ENCODE data around the gene GALNT9. TPM values are rescaled to one million over a fixed set of nuclear protein-coding genes. Genes with fewer than 3 reads are reported as not detected.

The GALNT9 gene
- polyA plus RNA-seq, 3 donors = not detected

- intact Hi-C loops (cut with micrococcal nuclease) = no loop called here
- 83% methylated on average over 9 of the region's 19 CpGs for WGBS (ENCODE audit: insufficient coverage)
- Histone ChIP-seq H3K4me3 (replicated peaks in 1 of 3; ENCODE audit: low read depth in 2 of 3, low read length in 3 of 3) (no peak overlapping the region), H3K36me3 (replicated peaks in 1 of 2; ENCODE audit: control insufficient read depth in 1 of 2, insufficient read depth in 2 of 2, low read length in 2 of 2) (no peaks in the 10 kb centered on the region), H3K4me1 (ENCODE audit: control insufficient read depth in 1 of 2, insufficient read depth in 2 of 2, low read length in 2 of 2) (no peaks in the 10 kb centered on the region), H2AFZ (ENCODE audit: insufficient read depth, low read depth, low read length, poor library complexity, severe bottlenecking) (no peak overlapping the region), H3K27me3 (ENCODE audit: control insufficient read depth in 2 of 2, insufficient read depth in 2 of 2, low read length in 2 of 2) (no peaks in the 10 kb centered on the region), H3K79me2 (ENCODE audit: insufficient read depth, low read length) (no peaks in the 10 kb centered on the region), H3K4me2 (replicated peaks; ENCODE audit: extremely low read depth, low read length, poor library complexity, severe bottlenecking) (no peak overlapping the region), H3K9ac (ENCODE audit: insufficient read depth, low read length, poor library complexity, severe bottlenecking) (no peak overlapping the region), H4K20me1 (ENCODE audit: insufficient read depth, low read length) (no peaks in the 10 kb centered on the region), H3K9me3 (replicated peaks in 1 of 2; ENCODE audit: control insufficient read depth in 1 of 2, insufficient read depth in 1 of 2, low read length in 2 of 2) (peaks cover 3 to 4% of the 10 kb centered on the region in 2 donors), H3K27ac (ENCODE audit: low read depth in 1 of 2, low read length in 2 of 2) (no peak overlapping the region)
- no peak for TF ChIP-seq CTCF (IDR thresholded peaks at IDR 0.05)
- no peaks in the 10 kb centered on the region for H3K4me1 Mint-ChIP-seq
- peaks cover 5 to 12% (median 7%) of the 10 kb centered on the region in 3 donors for H3K27me3 Mint-ChIP-seq (ENCODE audit: low read depth in 3 of 3)
- H3K4me3 Mint-ChIP-seq = peak overlapping the region in 1 of 2 donors; percentile 43
- DNase-seq = no peak
- H3K36me3 Mint-ChIP-seq = no peaks in the 10 kb centered on the region
- peaks cover 0 to 7% (median 2%) of the 10 kb centered on the region in 7 donors for H3K9me3 Mint-ChIP-seq
- no peak overlapping the region for H3K27ac Mint-ChIP-seq
Measured at GRCh38 chr12:132317233-132317938, 12.0 kb downstream of the GALNT9 start.

GRCh38 chr12:132316497-132317232 is 12.7 kb downstream of the GALNT9 start:
- H3K9me3 Mint-ChIP-seq = peaks cover 2 to 13% (median 4%) of the 10 kb centered on the region in 7 donors
- no peak for DNase-seq
- 77% methylated on average over 13 of the region's 17 CpGs for WGBS (ENCODE audit: insufficient coverage)

More at GRCh38 chr12:132316497-132317232, 12.7 kb downstream of the GALNT9 start:
- H3K4me1 Mint-ChIP-seq = no peaks in the 10 kb centered on the region
- intact Hi-C loops (cut with micrococcal nuclease) = no loop called here
- Histone ChIP-seq H3K4me2 (replicated peaks; ENCODE audit: extremely low read depth, low read length, poor library complexity, severe bottlenecking) (no peak overlapping the region), H3K36me3 (replicated peaks in 1 of 2; ENCODE audit: control insufficient read depth in 1 of 2, insufficient read depth in 2 of 2, low read length in 2 of 2) (no peaks in the 10 kb centered on the region), H3K4me1 (ENCODE audit: control insufficient read depth in 1 of 2, insufficient read depth in 2 of 2, low read length in 2 of 2) (no peaks in the 10 kb centered on the region), H3K27ac (ENCODE audit: low read depth in 1 of 2, low read length in 2 of 2) (no peak overlapping the region), H3K9ac (ENCODE audit: insufficient read depth, low read length, poor library complexity, severe bottlenecking) (no peak overlapping the region), H4K20me1 (ENCODE audit: insufficient read depth, low read length) (no peaks in the 10 kb centered on the region), H2AFZ (ENCODE audit: insufficient read depth, low read depth, low read length, poor library complexity, severe bottlenecking) (no peak overlapping the region), H3K79me2 (ENCODE audit: insufficient read depth, low read length) (no peaks in the 10 kb centered on the region), H3K9me3 (replicated peaks in 1 of 2; ENCODE audit: control insufficient read depth in 1 of 2, insufficient read depth in 1 of 2, low read length in 2 of 2) (peaks cover 9 to 11% of the 10 kb centered on the region in 2 donors), H3K4me3 (replicated peaks in 1 of 3; ENCODE audit: low read depth in 2 of 3, low read length in 3 of 3) (no peak overlapping the region), H3K27me3 (ENCODE audit: control insufficient read depth in 2 of 2, insufficient read depth in 2 of 2, low read length in 2 of 2) (no peaks in the 10 kb centered on the region)
- TF ChIP-seq CTCF (IDR thresholded peaks at IDR 0.05) = no peak
- peaks cover 4 to 11% (median 7%) of the 10 kb centered on the region in 3 donors for H3K27me3 Mint-ChIP-seq (ENCODE audit: low read depth in 3 of 3)
- peak overlapping the region in 1 of 7 donors; percentile 57 for H3K27ac Mint-ChIP-seq
- H3K36me3 Mint-ChIP-seq = no peaks in the 10 kb centered on the region
- no peak overlapping the region for H3K4me3 Mint-ChIP-seq
